Mucosa of descending colon (tissue), 3 donors: ENCODE results near the gene PHTF2. TPM values are rescaled to one million over a fixed set of nuclear protein-coding genes. Genes with fewer than 3 reads are reported as not detected.
"Not testable (repeated sequence)": the region's sequence is repeated elsewhere in the genome, so short reads cannot be mapped to it uniquely, and the experiment has no call there.

Source experiments
- ATAC-seq: fragments of 200-7000 bp; cut with Tn5 transposase; one replicate; pipeline ENCODE4 v1.9.1; 2020; ENCODE audit warnings: mild to moderate bottlenecking, moderate library complexity
- DNase-seq, 3 donors: peaks; one replicate each; pipeline ENCODE4 v3.0.0-alpha.2; 2020
- H3K36me3 ChIP-seq: fragments of 200-600 bp; one replicate; pipeline ENCODE4 v1.8.0; 2021; ENCODE audit warnings: low read depth, mild to moderate bottlenecking
- H3K4me1 ChIP-seq: fragments of 200-600 bp; one replicate; pipeline ENCODE4 v1.8.0; 2021; ENCODE audit warnings: low read depth, mild to moderate bottlenecking
- H3K4me3 ChIP-seq: fragments of 200-600 bp; one replicate; pipeline ENCODE4 v1.8.0; 2021; ENCODE audit warnings: mild to moderate bottlenecking
- H3K9me3 ChIP-seq: fragments of 200-600 bp; one replicate; pipeline ENCODE4 v1.8.0; 2021; ENCODE audit warnings: mild to moderate bottlenecking
- intact Hi-C, 2 donors: fragments of 100-400 bp; cut with DNase I in 1 of 2; cut with micrococcal nuclease in 1 of 2; formaldehyde crosslinking; loops; one replicate each; pipeline versions ENCODE4 v1.11.0 to v1.11.1; 2022; cut with DNase I, micrococcal nuclease
- total RNA-seq, 3 donors: library from RNA; stranded (reverse); fragmentation: NEBNext Ultra II Directional in 2 of 3; extraction: Animal tissue kit (Norgen Biotek cat#: 25700) in 2 of 3; gene quantifications; one replicate each; pipeline versions ENCODE4 v1.2.1 to v1.2.4, GENCODE V29; 2021 to 2023
- TF ChIP-seq, protein P1 (sequence below): fragments of 200-600 bp; IDR thresholded peaks from one replicate; pipeline ENCODE4 v1.8.0; 2022; ENCODE audit warnings: antibody characterized with exemption, mild to moderate bottlenecking
- donor health status: DM: no; HTN: no; CAD: no; lungs with moderate emphysema.
- donor health status: DM: no; HTN: no; CAD: no.
- donor health status: DM: no; HTN: yes; CAD: no.

PHTF2 gene
- total RNA-seq, 3 donors from 2014 or later: 13.1 to 15.2 (median 13.7) TPM

- Histone ChIP-seq H3K4me3 (no peak overlapping the region), H3K36me3 (no peaks in the 10 kb centered on the region), H3K4me1 (no peaks in the 10 kb centered on the region), H3K9me3 (no peaks in the 10 kb centered on the region)
- ATAC-seq: no peak
- DNase-seq: no peak
- TF ChIP-seq, protein P1, sequence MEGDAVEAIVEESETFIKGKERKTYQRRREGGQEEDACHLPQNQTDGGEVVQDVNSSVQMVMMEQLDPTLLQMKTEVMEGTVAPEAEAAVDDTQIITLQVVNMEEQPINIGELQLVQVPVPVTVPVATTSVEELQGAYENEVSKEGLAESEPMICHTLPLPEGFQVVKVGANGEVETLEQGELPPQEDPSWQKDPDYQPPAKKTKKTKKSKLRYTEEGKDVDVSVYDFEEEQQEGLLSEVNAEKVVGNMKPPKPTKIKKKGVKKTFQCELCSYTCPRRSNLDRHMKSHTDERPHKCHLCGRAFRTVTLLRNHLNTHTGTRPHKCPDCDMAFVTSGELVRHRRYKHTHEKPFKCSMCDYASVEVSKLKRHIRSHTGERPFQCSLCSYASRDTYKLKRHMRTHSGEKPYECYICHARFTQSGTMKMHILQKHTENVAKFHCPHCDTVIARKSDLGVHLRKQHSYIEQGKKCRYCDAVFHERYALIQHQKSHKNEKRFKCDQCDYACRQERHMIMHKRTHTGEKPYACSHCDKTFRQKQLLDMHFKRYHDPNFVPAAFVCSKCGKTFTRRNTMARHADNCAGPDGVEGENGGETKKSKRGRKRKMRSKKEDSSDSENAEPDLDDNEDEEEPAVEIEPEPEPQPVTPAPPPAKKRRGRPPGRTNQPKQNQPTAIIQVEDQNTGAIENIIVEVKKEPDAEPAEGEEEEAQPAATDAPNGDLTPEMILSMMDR: no peak
- intact Hi-C loops: no loop called here
These were observed 33.4 kb downstream of the PHTF2 start for GRCh38 chr7:77831953-77832352.

- H3K4me3 ChIP-seq: no peak overlapping the region
- no peaks in the 10 kb centered on the region for H3K4me1 ChIP-seq
- intact Hi-C loops: no loop called here
- no peak for ATAC-seq
- TF ChIP-seq, protein P1: no peak
- no peaks in the 10 kb centered on the region for H3K36me3 ChIP-seq
- H3K9me3 ChIP-seq: no peaks in the 10 kb centered on the region
- DNase-seq: no peak
These were observed 34.6 kb downstream of the PHTF2 start for GRCh38 chr7:77833136-77833535.

DNA sequence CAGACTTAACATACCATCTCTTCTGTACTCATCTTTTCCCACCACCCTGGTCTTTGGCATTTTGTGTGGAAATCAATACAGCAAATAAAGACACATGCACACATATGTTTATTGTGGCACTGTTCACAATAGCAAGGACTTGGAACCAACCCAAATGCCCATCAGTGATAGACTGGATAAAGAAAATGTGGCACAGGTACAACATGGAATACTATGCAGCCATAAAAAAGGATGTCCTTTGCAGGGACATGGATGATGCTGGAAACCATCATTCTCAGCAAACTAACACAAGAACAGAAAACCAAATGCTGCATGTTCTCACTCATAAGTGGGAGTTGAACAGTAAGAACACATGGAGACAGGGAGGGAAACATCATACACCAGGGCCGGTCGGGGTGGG lies 37.9 kb downstream of the PHTF2 start:
- H3K9me3 ChIP-seq, H3K36me3 ChIP-seq, DNase-seq, H3K4me3 ChIP-seq, ATAC-seq, H3K4me1 ChIP-seq, intact Hi-C loops: not testable (repeated sequence)

- intact Hi-C loops: no loop called here
- no peak overlapping the region for H3K4me3 ChIP-seq
- no peak for DNase-seq
- no peak for ATAC-seq
- no peaks in the 10 kb centered on the region for H3K9me3 ChIP-seq
- H3K4me1 ChIP-seq: no peaks in the 10 kb centered on the region
- TF ChIP-seq, protein P1: no peak
- H3K36me3 ChIP-seq: no peaks in the 10 kb centered on the region
These were observed 38.7 kb downstream of the PHTF2 start for GRCh38 chr7:77837275-77837674.

DNA sequence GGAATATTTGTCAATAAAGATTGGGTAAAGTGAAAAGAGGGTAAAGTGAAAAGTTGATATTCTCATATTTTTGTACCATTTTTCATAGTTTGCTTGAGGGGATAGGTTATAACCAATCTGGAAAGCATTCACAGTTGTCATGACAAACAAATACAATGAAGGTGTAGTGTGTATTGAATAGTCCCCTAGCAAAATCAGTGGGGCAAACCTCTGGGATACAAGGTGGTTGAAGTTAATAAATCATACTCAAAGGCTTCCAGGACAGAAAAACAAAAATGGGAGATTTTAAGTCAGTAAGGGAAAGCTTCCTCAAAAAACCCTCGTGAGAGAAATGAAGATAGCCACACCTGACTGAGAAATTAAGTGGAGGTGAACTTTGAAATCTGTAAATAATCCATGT lies 39.4 kb downstream of the PHTF2 start:
- Histone ChIP-seq H3K4me1 (no peaks in the 10 kb centered on the region), H3K36me3 (no peaks in the 10 kb centered on the region), H3K9me3 (no peaks in the 10 kb centered on the region), H3K4me3 (no peak overlapping the region)
- intact Hi-C loops: no loop called here
- DNase-seq: no peak
- ATAC-seq: no peak
- TF ChIP-seq, protein P1: no peak

DNA sequence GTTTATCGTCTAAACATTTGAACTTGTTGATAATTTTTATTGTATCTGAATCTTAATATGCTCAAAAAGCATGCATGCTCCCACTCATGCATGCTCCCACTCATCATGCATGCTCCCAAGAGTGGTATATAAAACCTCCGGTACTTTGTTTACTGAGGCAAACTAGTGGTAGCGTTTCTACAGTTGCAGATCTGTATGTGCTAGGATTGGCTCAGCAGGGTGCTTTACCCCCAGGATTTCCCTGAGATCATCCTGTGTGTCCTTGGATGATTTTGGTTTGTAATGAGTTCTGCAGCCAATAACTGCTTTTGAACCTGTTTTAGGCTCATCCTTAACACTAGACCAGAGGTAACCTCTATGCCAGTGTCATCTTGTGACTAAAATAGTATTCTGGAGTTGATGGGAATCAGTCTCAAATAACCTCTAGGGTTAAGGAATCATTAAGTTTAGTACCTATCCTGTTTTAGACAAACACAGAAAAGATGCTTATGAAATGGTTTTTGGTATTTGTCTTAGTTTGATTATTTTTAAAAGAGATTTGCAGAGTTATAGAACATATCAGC lies 40.4 kb downstream of the PHTF2 start:
- Histone ChIP-seq H3K36me3 (no peaks in the 10 kb centered on the region), H3K4me1 (no peaks in the 10 kb centered on the region), H3K9me3 (no peaks in the 10 kb centered on the region), H3K4me3 (no peak overlapping the region)
- intact Hi-C loops: no loop called here
- DNase-seq (no peak), ATAC-seq (no peak)
- TF ChIP-seq, protein P1: no peak
